ENCODE data around the gene ALOX12B. TPM values are rescaled to one million over a fixed set of nuclear protein-coding genes. Genes with fewer than 3 reads are reported as not detected.

The ALOX12B gene
- total and polyA plus RNA-seq, 8 donors, result 0.88 TPM; not detected in 7

DNA sequence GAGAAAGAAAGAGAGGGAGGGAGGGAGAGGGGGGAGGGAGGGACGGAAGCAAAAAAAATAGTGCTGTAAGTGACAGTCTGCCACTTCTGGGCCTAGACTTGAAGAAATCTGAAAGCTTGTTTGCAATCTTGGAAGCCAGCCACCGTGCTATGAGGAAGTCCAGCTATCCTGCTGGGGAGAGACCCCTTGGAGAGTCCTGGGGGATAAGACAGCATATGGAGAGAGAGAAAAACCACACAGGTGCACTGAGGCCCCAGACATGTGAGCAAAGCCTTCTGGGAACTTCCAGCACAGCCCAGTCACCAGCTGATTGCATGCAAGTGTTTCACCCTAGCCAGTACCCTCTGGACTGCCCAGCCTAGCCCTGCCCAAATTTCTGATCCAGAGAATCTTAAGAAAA, 12.6 kb upstream of the ALOX12B start:
- H3K4me3 ChIP-seq, result no peak overlapping the region
- intact Hi-C loops (cut with DNase I; ENCODE audit: low total_unique reads), result no loop called here
- WGBS, 5 donors, result 16 to 22% (median 19%) methylated on average over 2 of the region's 2 CpGs

DNA sequence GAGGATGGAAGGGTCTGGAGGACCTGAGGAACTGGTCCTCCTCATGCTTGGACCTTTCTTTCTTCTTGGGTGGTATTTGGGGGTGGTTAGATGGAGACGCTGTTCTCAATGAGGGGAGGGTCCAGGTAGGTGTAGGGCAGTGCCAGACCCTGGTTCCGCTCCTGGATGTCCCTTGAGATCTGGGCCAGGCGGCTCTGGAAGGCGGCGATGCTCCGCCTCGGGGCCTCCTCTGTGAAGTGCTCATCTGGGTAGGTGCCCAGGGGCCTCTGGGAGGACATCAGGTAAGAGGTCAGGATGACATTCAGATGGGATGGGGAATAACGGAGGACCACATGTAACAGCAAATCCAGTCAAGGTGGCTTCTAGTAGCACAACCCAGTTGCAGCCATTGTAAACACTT, 9.0 kb upstream of the ALOX12B start:
- TF ChIP-seq POLR2AphosphoS5 (IDR thresholded peaks at IDR 0.05) (no peak), EP300 (IDR thresholded peaks at IDR 0.05) (no peak), POLR2A (IDR thresholded peaks at IDR 0.05) (no peak)
- TF ChIP-seq, protein P1, sequence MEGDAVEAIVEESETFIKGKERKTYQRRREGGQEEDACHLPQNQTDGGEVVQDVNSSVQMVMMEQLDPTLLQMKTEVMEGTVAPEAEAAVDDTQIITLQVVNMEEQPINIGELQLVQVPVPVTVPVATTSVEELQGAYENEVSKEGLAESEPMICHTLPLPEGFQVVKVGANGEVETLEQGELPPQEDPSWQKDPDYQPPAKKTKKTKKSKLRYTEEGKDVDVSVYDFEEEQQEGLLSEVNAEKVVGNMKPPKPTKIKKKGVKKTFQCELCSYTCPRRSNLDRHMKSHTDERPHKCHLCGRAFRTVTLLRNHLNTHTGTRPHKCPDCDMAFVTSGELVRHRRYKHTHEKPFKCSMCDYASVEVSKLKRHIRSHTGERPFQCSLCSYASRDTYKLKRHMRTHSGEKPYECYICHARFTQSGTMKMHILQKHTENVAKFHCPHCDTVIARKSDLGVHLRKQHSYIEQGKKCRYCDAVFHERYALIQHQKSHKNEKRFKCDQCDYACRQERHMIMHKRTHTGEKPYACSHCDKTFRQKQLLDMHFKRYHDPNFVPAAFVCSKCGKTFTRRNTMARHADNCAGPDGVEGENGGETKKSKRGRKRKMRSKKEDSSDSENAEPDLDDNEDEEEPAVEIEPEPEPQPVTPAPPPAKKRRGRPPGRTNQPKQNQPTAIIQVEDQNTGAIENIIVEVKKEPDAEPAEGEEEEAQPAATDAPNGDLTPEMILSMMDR (IDR thresholded peaks at IDR 0.05), result no peak
- WGBS, 5 donors, result 84 to 93% (median 92%) methylated on average over 8 of the region's 8 CpGs
- Histone ChIP-seq H3K36me3 (no peaks in the 10 kb centered on the region), H3K4me1 (no peaks in the 10 kb centered on the region), H3K9me3 (no peaks in the 10 kb centered on the region), H3K27ac (no peak overlapping the region), H3K4me3 (no peak overlapping the region), H3K27me3 (peaks cover 0 to 53% (median 12%) of the 10 kb centered on the region in 3 donors)
- no peak for DNase-seq
- intact Hi-C loops (cut with DNase I; ENCODE audit: low total_unique reads), result no loop called here

More for the DNA sequence above, 12.6 kb upstream of the ALOX12B start:
- H3K9me3 ChIP-seq, result no peaks in the 10 kb centered on the region
- no peaks in the 10 kb centered on the region for H3K36me3 ChIP-seq
- H3K4me1 ChIP-seq, result no peaks in the 10 kb centered on the region
- H3K27me3 ChIP-seq, result peaks cover 0 to 33% (median 0%) of the 10 kb centered on the region in 3 donors
- TF ChIP-seq POLR2AphosphoS5 (IDR thresholded peaks at IDR 0.05), result no peak
- TF ChIP-seq, protein P1 (IDR thresholded peaks at IDR 0.05), result no peak
- no peak for TF ChIP-seq EP300 (IDR thresholded peaks at IDR 0.05)
- no peak for TF ChIP-seq POLR2A (IDR thresholded peaks at IDR 0.05)
- DNase-seq, result no peak
- H3K27ac ChIP-seq, result no peak overlapping the region

DNA sequence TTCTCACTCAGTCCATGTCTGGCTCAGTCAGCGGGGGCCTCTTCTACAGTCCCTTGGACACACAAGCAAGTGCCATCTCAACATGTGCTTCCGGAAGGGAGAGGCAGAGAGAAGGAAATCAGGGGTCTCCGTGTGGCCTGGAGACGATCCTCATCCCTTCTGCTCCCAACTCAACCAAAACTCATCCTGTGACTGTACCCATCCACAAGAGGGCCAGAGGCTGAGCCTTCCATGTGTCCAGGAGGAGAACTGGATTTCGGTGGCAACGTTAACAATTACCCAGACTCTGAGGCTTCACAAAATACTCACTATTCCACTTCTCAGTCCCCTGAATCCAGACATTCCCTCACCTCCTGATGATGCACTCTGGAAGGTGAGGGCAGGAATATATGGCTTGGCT, 7.8 kb upstream of the ALOX12B start:
- H3K9me3 ChIP-seq, result no peaks in the 10 kb centered on the region
- no peak for DNase-seq
- H3K36me3 ChIP-seq, result no peaks in the 10 kb centered on the region
- no peak overlapping the region for H3K27ac ChIP-seq
- no peak overlapping the region for H3K4me3 ChIP-seq
- TF ChIP-seq EP300 (IDR thresholded peaks at IDR 0.05), result no peak
- TF ChIP-seq POLR2AphosphoS5 (IDR thresholded peaks at IDR 0.05), result no peak
- no peak for TF ChIP-seq POLR2A (IDR thresholded peaks at IDR 0.05)
- TF ChIP-seq, protein P1 (IDR thresholded peaks at IDR 0.05), result no peak
- H3K27me3 ChIP-seq, result peaks cover 0 to 65% (median 20%) of the 10 kb centered on the region in 3 donors
- H3K4me1 ChIP-seq, result no peaks in the 10 kb centered on the region
- WGBS, 5 donors, result 75 to 91% (median 81%) methylated on average over 6 of the region's 6 CpGs
- intact Hi-C loops (cut with DNase I; ENCODE audit: low total_unique reads), result no loop called here

DNA sequence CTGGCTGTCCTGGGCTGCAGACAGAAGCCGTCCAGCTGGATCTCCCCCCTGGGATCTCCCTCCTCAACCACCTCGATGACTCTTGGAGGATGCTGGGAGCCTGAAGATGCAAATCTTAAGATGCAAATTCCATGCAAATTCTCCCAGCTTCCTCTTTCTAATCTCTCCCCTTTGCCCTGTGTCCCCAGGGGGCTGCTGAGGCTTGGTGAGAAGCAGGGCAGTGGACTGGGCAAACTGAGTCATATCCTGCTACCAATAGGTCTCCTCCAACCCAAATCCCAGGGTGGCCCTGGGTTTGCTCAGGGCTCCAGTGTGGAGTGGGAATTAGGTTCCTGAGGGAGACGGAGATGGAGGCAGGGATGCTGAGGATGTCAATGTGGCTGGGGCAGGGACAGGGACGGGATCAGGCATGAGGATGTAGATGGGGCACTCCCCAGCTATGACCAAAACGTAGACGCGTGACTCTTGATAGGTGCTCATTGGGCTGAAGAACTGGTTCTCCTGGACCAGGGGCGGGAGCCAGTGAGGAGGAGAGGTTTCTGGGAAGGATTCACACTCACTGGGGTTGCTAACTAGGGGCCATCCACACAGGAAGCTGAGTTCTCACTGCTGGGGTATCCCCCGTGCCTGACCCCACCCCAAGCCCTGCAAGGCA, 3.6 kb upstream of the ALOX12B start:
- WGBS, 5 donors, result 33 to 50% (median 37%) methylated on average over 8 to 9 of the region's 9 CpGs
- Histone ChIP-seq H3K4me1 (no peaks in the 10 kb centered on the region), H3K36me3 (no peaks in the 10 kb centered on the region), H3K9me3 (no peaks in the 10 kb centered on the region), H3K27ac (no peak overlapping the region), H3K27me3 (peaks cover 0 to 94% (median 34%) of the 10 kb centered on the region in 3 donors), H3K4me3 (no peak overlapping the region)
- no peak for TF ChIP-seq POLR2AphosphoS5 (IDR thresholded peaks at IDR 0.05)
- TF ChIP-seq EP300 (IDR thresholded peaks at IDR 0.05), result no peak
- no peak for TF ChIP-seq POLR2A (IDR thresholded peaks at IDR 0.05)
- TF ChIP-seq, protein P1 (IDR thresholded peaks at IDR 0.05), result no peak
- intact Hi-C loops (cut with DNase I; ENCODE audit: low total_unique reads), result no loop called here
- no peak for DNase-seq

Data from stomach (tissue), 9 donors.